Measurements from ENCODE around the gene PACS1. TPM values are rescaled to one million over a fixed set of nuclear protein-coding genes. Genes with fewer than 3 reads are reported as not detected.

The PACS1 gene
- total RNA-seq, 4 donors from 2014 or later, result 24.5 to 41.1 (median 38.0) TPM

- ATAC-seq (ENCODE audit: low FRiP score) (no peak), DNase-seq (ENCODE audit: low spot score) (no peak)
- no peak for TF ChIP-seq CTCF (IDR thresholded peaks at IDR 0.05)
Measured at GRCh38 chr11:66239511-66239910, 169.4 kb downstream of the PACS1 start.

- no peak for ATAC-seq (ENCODE audit: low FRiP score)
Measured at GRCh38 chr11:66239998-66240780, 170.1 kb downstream of the PACS1 start.

GRCh38 chr11:66240781-66241136 is 170.7 kb downstream of the PACS1 start:
- DNase-seq (ENCODE audit: low spot score), result no peak
- ATAC-seq (ENCODE audit: low FRiP score), result no peak
- no peak for TF ChIP-seq CTCF (IDR thresholded peaks at IDR 0.05)

More at GRCh38 chr11:66239998-66240780, 170.1 kb downstream of the PACS1 start:
- no peak for TF ChIP-seq CTCF (IDR thresholded peaks at IDR 0.05)
- no peak for DNase-seq (ENCODE audit: low spot score)

GRCh38 chr11:66242095-66242765 is 172.2 kb downstream of the PACS1 start:
- DNase-seq (ENCODE audit: low spot score) (no peak), ATAC-seq (ENCODE audit: low FRiP score) (no peak)
- TF ChIP-seq CTCF (IDR thresholded peaks at IDR 0.05), result no peak

GRCh38 chr11:66243782-66244535 is 173.9 kb downstream of the PACS1 start:
- no peak for ATAC-seq (ENCODE audit: low FRiP score)
- TF ChIP-seq CTCF (IDR thresholded peaks at IDR 0.05), result no peak
- DNase-seq (ENCODE audit: low spot score), result no peak

GRCh38 chr11:66247295-66247694 is 177.2 kb downstream of the PACS1 start:
- ATAC-seq (ENCODE audit: low FRiP score) (no peak), DNase-seq (ENCODE audit: low spot score) (no peak)
- no peak for TF ChIP-seq CTCF (IDR thresholded peaks at IDR 0.05)
